GM23338 (cell line): ENCODE results near the gene WWOX. TPM values are rescaled to one million over a fixed set of nuclear protein-coding genes. Genes with fewer than 3 reads are reported as not detected.

Experiments used
- ATAC-seq: fragments of 200-7000 bp; cut with Tn5 transposase; 3 replicates; pipeline ENCODE4 v1.9.1; 2020
- DNase-seq: peaks from one replicate; pipeline ENCODE4 v3.0.0-alpha.2; 2015; ENCODE audit warnings: low spot score
- H2AFZ ChIP-seq: fragments of 200-600 bp; sonication (generic); 2 replicates; pipeline ENCODE4 v1.8.0; 2016; ENCODE audit warnings: antibody characterized with exemption, mild to moderate bottlenecking, moderate library complexity
- H3F3A ChIP-seq: fragments of 200-600 bp; sonication (generic); replicated peaks from 2 replicates; pipeline ENCODE4 v1.8.0; 2017; ENCODE audit warnings: antibody characterized with exemption, mixed run types, low read depth
- H3K27ac ChIP-seq: fragments of 200-600 bp; sonication (generic); 2 replicates; pipeline ENCODE4 v1.6.1; 2016; ENCODE audit warnings: low read depth
- H3K27me3 ChIP-seq: fragments of 200-600 bp; sonication (generic); 2 replicates; pipeline ENCODE4 v1.8.0; 2016; ENCODE audit warnings: mild to moderate bottlenecking, mixed run types, moderate library complexity; ENCODE audit not compliant: insufficient read depth
- H3K36me3 ChIP-seq: fragments of 200-600 bp; sonication (generic); 2 replicates; pipeline ENCODE4 v1.8.0; 2016; ENCODE audit warnings: mild to moderate bottlenecking; ENCODE audit not compliant: insufficient read depth
- H3K4me1 ChIP-seq: fragments of 200-600 bp; sonication (generic); 2 replicates; pipeline ENCODE4 v1.8.0; 2016; ENCODE audit warnings: mild to moderate bottlenecking, moderate library complexity; ENCODE audit not compliant: insufficient read depth
- H3K4me2 ChIP-seq: fragments of 200-600 bp; sonication (generic); 2 replicates; pipeline ENCODE4 v1.7.1; 2017; ENCODE audit warnings: mixed run types
- H3K4me3 ChIP-seq: fragments of 200-600 bp; sonication (generic); 2 replicates; pipeline ENCODE4 v1.6.1; 2016; ENCODE audit warnings: mixed run types
- H3K79me2 ChIP-seq: fragments of 200-600 bp; sonication (generic); replicated peaks from 2 replicates; pipeline ENCODE4 v1.8.0; 2017; ENCODE audit warnings: mild to moderate bottlenecking; ENCODE audit not compliant: insufficient read depth
- H3K9me2 ChIP-seq: fragments of 200-600 bp; sonication (generic); 2 replicates; pipeline ENCODE4 v1.8.0; 2017; ENCODE audit not compliant: insufficient read depth
- H4K20me1 ChIP-seq: fragments of 200-600 bp; sonication (generic); replicated peaks from 2 replicates; pipeline ENCODE4 v1.8.0; 2017; ENCODE audit warnings: mild to moderate bottlenecking; ENCODE audit not compliant: insufficient read depth
- H3K27ac Mint-ChIP-seq: 2 replicates; pipeline ENCODE4 v1.8.0; 2020; ENCODE audit warnings: inconsistent platforms, mild to moderate bottlenecking, moderate library complexity, mixed read lengths
- H3K27me3 Mint-ChIP-seq: 3 replicates; pipeline ENCODE4 v1.8.0; 2022; ENCODE audit warnings: low read depth, mild to moderate bottlenecking, moderate library complexity, mixed read lengths, inconsistent platforms; ENCODE audit not compliant: insufficient read depth, poor library complexity
- H3K36me3 Mint-ChIP-seq: 3 replicates; pipeline ENCODE4 v1.8.0; 2021; ENCODE audit warnings: low read depth, mild to moderate bottlenecking, inconsistent platforms, moderate library complexity, mixed read lengths
- H3K4me1 Mint-ChIP-seq: 3 replicates; pipeline ENCODE4 v1.8.0; 2020; ENCODE audit warnings: mild to moderate bottlenecking, inconsistent platforms, mixed read lengths
- H3K4me3 Mint-ChIP-seq: 3 replicates; pipeline ENCODE4 v1.8.0; 2021; ENCODE audit warnings: moderate library complexity, mild to moderate bottlenecking, inconsistent platforms, mixed read lengths
- H3K9me3 Mint-ChIP-seq: 3 replicates; pipeline ENCODE4 v1.8.0; 2020; ENCODE audit warnings: moderate library complexity, mild to moderate bottlenecking, inconsistent platforms, mixed read lengths
- CREB1 ChIP-seq: fragments of 250-450 bp; sonication (Bioruptor Pico); IDR thresholded peaks from 2 replicates; pipeline ENCODE4 v1.5.0; 2020; ENCODE audit warnings: low read depth, mild to moderate bottlenecking, moderate library complexity
- CTCF ChIP-seq, 2 experiments: fragments of 200-600 bp in 1 of 2; sonication (generic) in 1 of 2; conservative IDR thresholded peaks; 2 replicates each; pipeline versions ENCODE4 v1.5.1 to v1.6.1; 2016 to 2017; ENCODE audit warnings: antibody characterized with exemption in 2 of 2, low read depth in 2 of 2, mild to moderate bottlenecking in 2 of 2, moderate library complexity in 1 of 2
- ETS1 ChIP-seq: IDR thresholded peaks from 2 replicates; pipeline ENCODE4 v1.6.1; 2016; ENCODE audit warnings: antibody characterized with exemption
- EZH2 ChIP-seq: fragments of 200-600 bp; sonication (generic); IDR thresholded peaks from one replicate; pipeline ENCODE4 v1.8.0; 2017; ENCODE audit warnings: antibody characterized with exemption, mild to moderate bottlenecking, low read depth; ENCODE audit not compliant: unreplicated experiment
- EZH2phosphoT487 ChIP-seq: fragments of 200-600 bp; sonication (generic); IDR thresholded peaks from one replicate; pipeline ENCODE4 v1.8.1; 2018; ENCODE audit warnings: antibody characterized with exemption; ENCODE audit not compliant: unreplicated experiment
- JUNB ChIP-seq: IDR thresholded peaks from one replicate; pipeline ENCODE4 v1.6.1; 2016; ENCODE audit warnings: antibody characterized with exemption; ENCODE audit not compliant: unreplicated experiment
- NANOG ChIP-seq: IDR thresholded peaks from 2 replicates; pipeline ENCODE4 v1.6.1; 2016; ENCODE audit warnings: antibody characterized with exemption, borderline replicate concordance
- POLR2AphosphoS5 ChIP-seq: IDR thresholded peaks from 2 replicates; pipeline ENCODE4 v1.6.1; 2016; ENCODE audit warnings: antibody characterized with exemption, low read depth
- REST ChIP-seq: IDR thresholded peaks from one replicate; pipeline ENCODE4 v1.6.1; 2018; ENCODE audit warnings: antibody characterized with exemption; ENCODE audit not compliant: unreplicated experiment
- STAT1 ChIP-seq: IDR thresholded peaks from one replicate; pipeline ENCODE4 v1.6.1; 2016; ENCODE audit warnings: antibody characterized with exemption; ENCODE audit not compliant: unreplicated experiment
- ZNF114 ChIP-seq: fragments of 250-450 bp; sonication (Bioruptor Pico); IDR thresholded peaks from 2 replicates; pipeline ENCODE4 v1.5.0; 2020; ENCODE audit warnings: mild to moderate bottlenecking, moderate library complexity
- ZNF331 ChIP-seq: fragments of 250-450 bp; sonication (Bioruptor Pico); IDR thresholded peaks from 2 replicates; pipeline ENCODE4 v1.5.0; 2020; ENCODE audit warnings: low read depth, mild to moderate bottlenecking, moderate library complexity
- ZNF462 ChIP-seq: fragments of 250-450 bp; sonication (Bioruptor Pico); IDR thresholded peaks from 2 replicates; pipeline ENCODE4 v1.5.0; 2020; ENCODE audit warnings: mild to moderate bottlenecking, moderate library complexity
- polyA plus RNA-seq: library from polyadenylated mRNA; unstranded; fragments of >200 nt; fragmentation: Nextera tagmentation; extraction: Ambion mirVana; gene quantifications from 2 replicates; pipeline ENCODE4 v1.2.1, GENCODE V29; 2016
- total RNA-seq: library from RNA; depleted of rRNA; stranded (reverse); fragments of >200 nt; shearing (Covaris generic); gene quantifications from 2 replicates; pipeline ENCODE4 v1.2.3, GENCODE V29; 2014

Gene WWOX
- total and polyA plus RNA-seq, 2 experiments from 2014 or later, result 10.0 to 19.3 TPM

GRCh38 chr16:79098907-79099306 lies 999.5 kb downstream of the WWOX start (continued):
- no peak for TF ChIP-seq STAT1
- TF ChIP-seq CTCF (conservative IDR thresholded peaks at IDR 0.05; ENCODE audit: low read depth in 2 of 2), result no peak
- no peak for TF ChIP-seq JUNB
- TF ChIP-seq NANOG, result no peak
- TF ChIP-seq POLR2AphosphoS5, result no peak

- H3K4me1 Mint-ChIP-seq, result peaks cover 47% of the 10 kb centered on the region
- TF ChIP-seq ETS1 (no peak), REST (no peak), ZNF114 (no peak), STAT1 (no peak), ZNF462 (CRISPR knock-in tag) (no peak), POLR2AphosphoS5 (no peak), CREB1 (CRISPR knock-in tag) (no peak), EZH2 (no peak), JUNB (no peak), EZH2phosphoT487 (no peak), ZNF331 (CRISPR knock-in tag) (no peak)
These were observed 1000.3 kb downstream of the WWOX start for GRCh38 chr16:79099716-79100115.

More at GRCh38 chr16:79099716-79100115, 1000.3 kb downstream of the WWOX start:
- Histone ChIP-seq H3K36me3 (no peaks in the 10 kb centered on the region), H3K27ac (no peak overlapping the region), H3K27me3 (no peaks in the 10 kb centered on the region), H4K20me1 (no peaks in the 10 kb centered on the region), H3K4me2 (no peak overlapping the region), H3K9me2 (peaks cover 5% of the 10 kb centered on the region; the same call in 1 of the 2 replicates), H3F3A (no peaks in the 10 kb centered on the region), H3K79me2 (no peaks in the 10 kb centered on the region), H2AFZ (no peak overlapping the region), H3K4me3 (no peak overlapping the region), H3K4me1 (peaks cover 31% of the 10 kb centered on the region)
- Mint-ChIP-seq H3K4me3 (no peak overlapping the region), H3K36me3 (no peaks in the 10 kb centered on the region), H3K9me3 (no peaks in the 10 kb centered on the region), H3K27ac (peak overlapping the region; percentile 66; the same call in 1 of the 2 replicates), H3K27me3 (no peaks in the 10 kb centered on the region)
- ATAC-seq (no peak), DNase-seq (no peak)
